SH-SY5Y (cell line): Measurements from ENCODE around the gene CKM.

Source experiments
- GATA2 ChIP-seq: IDR thresholded peaks from 2 replicates; pipeline ENCODE4 v1.6.1; 2011; ENCODE audit warnings: mild to moderate bottlenecking, low read depth, low read length
- GATA3 ChIP-seq: IDR thresholded peaks from 2 replicates; pipeline ENCODE4 v1.6.1; 2011; ENCODE audit warnings: low read depth, mild to moderate bottlenecking, low read length, moderate library complexity

The CKM gene

GRCh38 chr19:45314708-45315245, 7.9 kb downstream of the CKM start:
- TF ChIP-seq GATA2 (no peak), GATA3 (no peak)

- TF ChIP-seq GATA2, result no peak
- no peak for TF ChIP-seq GATA3
Observed at GRCh38 chr19:45311621-45312020, 11.1 kb downstream of the CKM start.

- TF ChIP-seq GATA3, result no peak
- no peak for TF ChIP-seq GATA2
Observed at GRCh38 chr19:45307361-45307760, 15.3 kb downstream of the CKM start.

- TF ChIP-seq GATA2 (no peak), GATA3 (no peak)
Observed at GRCh38 chr19:45306518-45307027, 16.1 kb downstream of the CKM start.

- TF ChIP-seq GATA3, result no peak
- no peak for TF ChIP-seq GATA2
Observed at GRCh38 chr19:45306040-45306439, 16.6 kb downstream of the CKM start.

- TF ChIP-seq GATA2, result no peak
- no peak for TF ChIP-seq GATA3
Observed at GRCh38 chr19:45305421-45305820, 17.3 kb downstream of the CKM start.

GRCh38 chr19:45305007-45305406, 17.7 kb downstream of the CKM start:
- TF ChIP-seq GATA2, result no peak
- no peak for TF ChIP-seq GATA3

GRCh38 chr19:45304141-45304926, 18.3 kb downstream of the CKM start:
- TF ChIP-seq GATA3 (no peak), GATA2 (no peak)

- TF ChIP-seq GATA2 (no peak), GATA3 (no peak)
Observed at GRCh38 chr19:45303269-45304060, 19.2 kb downstream of the CKM start.

- TF ChIP-seq GATA3 (no peak), GATA2 (no peak)
Observed at GRCh38 chr19:45302416-45302815, 20.3 kb downstream of the CKM start.

GRCh38 chr19:45299719-45300118, 23.0 kb downstream of the CKM start:
- TF ChIP-seq GATA3 (no peak), GATA2 (no peak)

- TF ChIP-seq GATA2, result no peak
- no peak for TF ChIP-seq GATA3
Observed at GRCh38 chr19:45298264-45298663, 24.4 kb downstream of the CKM start.

GRCh38 chr19:45297674-45298073, 25.0 kb downstream of the CKM start:
- TF ChIP-seq GATA2 (no peak), GATA3 (no peak)

GRCh38 chr19:45296355-45296754, 26.3 kb downstream of the CKM start:
- TF ChIP-seq GATA3 (no peak), GATA2 (no peak)

GRCh38 chr19:45295873-45296272, 26.8 kb downstream of the CKM start:
- no peak for TF ChIP-seq GATA3
- TF ChIP-seq GATA2, result no peak
